Temporal lobe (tissue), 2 donors: ENCODE data around the gene ARL8B. TPM values are rescaled to one million over a fixed set of nuclear protein-coding genes. Genes with fewer than 3 reads are reported as not detected.

ENCODE experiments used
- small RNA-seq: library from RNA; depleted of rRNA; stranded (forward); fragments of <200 nt; gene quantifications from one replicate; pipeline ENCODE3, GENCODE V24; 2014; ENCODE audit warnings: low replicate concordance
- total RNA-seq: library from RNA; depleted of rRNA; stranded (reverse); fragments of >200 nt; gene quantifications from one replicate; pipeline ENCODE4 v1.2.3, GENCODE V29; 2014

Gene ARL8B
- total RNA-seq, 1 donor from 2014 or later, result 75.2 TPM

Small RNA genes within 50 kb of the gene (small RNA-seq; reads per million reads assigned to genes)
- gene AC090955.1 (not detected), gene RF00019 (not detected)

Other genes starting within 250 kb of the ARL8B start
- 5.9 TPM for gene BHLHE40, start 142.9 kb upstream of the ARL8B start, total RNA-seq
- 10.6 TPM for gene EDEM1, start 65.4 kb downstream of the ARL8B start, total RNA-seq